Measurements from ENCODE around the gene COL25A1. TPM values are rescaled to one million over a fixed set of nuclear protein-coding genes. Genes with fewer than 3 reads are reported as not detected.
"Not testable (repeated sequence)": the region's sequence is repeated elsewhere in the genome, so short reads cannot be mapped to it uniquely, and the experiment has no call there.

Gene COL25A1
- total RNA-seq, 4 donors from 2014 or later, result 0.06 to 0.53 (median 0.23) TPM

DNA sequence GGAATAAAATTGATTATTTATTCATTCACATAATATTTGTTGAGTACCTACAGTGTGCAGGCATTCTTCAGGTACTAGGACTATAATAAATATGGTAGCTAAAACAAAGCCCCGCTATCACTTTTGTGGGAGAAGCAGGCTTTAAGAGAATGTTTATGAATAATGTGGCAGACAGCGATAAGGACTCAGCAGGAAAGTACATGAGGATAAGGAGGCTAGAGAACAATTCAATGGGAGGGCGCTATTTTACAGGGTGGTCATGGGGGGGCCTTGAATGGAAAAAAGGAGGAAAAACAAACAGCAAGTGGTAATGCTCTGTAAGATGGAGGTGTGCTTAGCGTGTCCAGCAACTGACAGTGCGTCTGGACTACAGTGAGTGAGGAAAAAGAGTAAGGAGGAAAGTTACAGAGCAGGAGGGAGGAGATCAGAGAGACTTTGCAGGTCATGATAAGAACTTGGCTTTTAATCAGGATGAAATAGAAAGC is 275.4 kb downstream of the COL25A1 start:
- DNase-seq, result no peak
- Histone ChIP-seq H3K4me3 (no peak overlapping the region), H3K27me3 (no peaks in the 10 kb centered on the region), H3K4me1 (no peaks in the 10 kb centered on the region), H3K36me3 (no peaks in the 10 kb centered on the region), H3K27ac (no peak overlapping the region), H3K9me3 (no peaks in the 10 kb centered on the region)
- WGBS, 2 donors, result 53 to 86% methylated on average over 5 of the region's 5 CpGs
- TF ChIP-seq, protein P1, sequence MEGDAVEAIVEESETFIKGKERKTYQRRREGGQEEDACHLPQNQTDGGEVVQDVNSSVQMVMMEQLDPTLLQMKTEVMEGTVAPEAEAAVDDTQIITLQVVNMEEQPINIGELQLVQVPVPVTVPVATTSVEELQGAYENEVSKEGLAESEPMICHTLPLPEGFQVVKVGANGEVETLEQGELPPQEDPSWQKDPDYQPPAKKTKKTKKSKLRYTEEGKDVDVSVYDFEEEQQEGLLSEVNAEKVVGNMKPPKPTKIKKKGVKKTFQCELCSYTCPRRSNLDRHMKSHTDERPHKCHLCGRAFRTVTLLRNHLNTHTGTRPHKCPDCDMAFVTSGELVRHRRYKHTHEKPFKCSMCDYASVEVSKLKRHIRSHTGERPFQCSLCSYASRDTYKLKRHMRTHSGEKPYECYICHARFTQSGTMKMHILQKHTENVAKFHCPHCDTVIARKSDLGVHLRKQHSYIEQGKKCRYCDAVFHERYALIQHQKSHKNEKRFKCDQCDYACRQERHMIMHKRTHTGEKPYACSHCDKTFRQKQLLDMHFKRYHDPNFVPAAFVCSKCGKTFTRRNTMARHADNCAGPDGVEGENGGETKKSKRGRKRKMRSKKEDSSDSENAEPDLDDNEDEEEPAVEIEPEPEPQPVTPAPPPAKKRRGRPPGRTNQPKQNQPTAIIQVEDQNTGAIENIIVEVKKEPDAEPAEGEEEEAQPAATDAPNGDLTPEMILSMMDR (IDR thresholded peaks at IDR 0.05), result no peak
- TF ChIP-seq POLR2A (IDR thresholded peaks at IDR 0.05), result no peak
- intact Hi-C loops (cut with DNase I), result no loop called here

DNA sequence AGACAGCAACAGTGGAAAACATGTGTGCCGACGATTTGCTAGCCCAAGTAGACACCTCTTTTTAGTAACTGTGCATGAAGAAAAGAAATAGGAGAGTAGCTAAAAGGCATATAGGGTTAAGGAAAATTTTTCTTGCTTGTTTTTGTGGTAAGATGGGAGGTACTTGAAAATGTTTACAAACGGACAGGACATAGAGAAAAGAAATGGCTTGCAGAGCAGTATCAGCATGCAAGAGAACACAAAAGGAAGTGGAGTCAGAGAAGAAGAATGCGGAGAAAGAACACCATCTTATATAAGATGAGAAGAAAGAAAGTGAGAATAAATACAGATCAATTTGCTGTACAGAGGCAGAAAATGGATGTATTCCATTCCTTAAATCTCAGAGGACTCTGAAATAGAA is 275.9 kb downstream of the COL25A1 start:
- Histone ChIP-seq H3K27ac (no peak overlapping the region), H3K9me3 (no peaks in the 10 kb centered on the region), H3K27me3 (no peaks in the 10 kb centered on the region), H3K4me1 (no peaks in the 10 kb centered on the region), H3K4me3 (no peak overlapping the region), H3K36me3 (no peaks in the 10 kb centered on the region)
- no peak for TF ChIP-seq POLR2A (IDR thresholded peaks at IDR 0.05)
- TF ChIP-seq, protein P1 (IDR thresholded peaks at IDR 0.05), result no peak
- no peak for DNase-seq
- intact Hi-C loops (cut with DNase I), result no loop called here
- 68 to 74% methylated on average over 4 of the region's 4 CpGs for WGBS, 2 donors

DNA sequence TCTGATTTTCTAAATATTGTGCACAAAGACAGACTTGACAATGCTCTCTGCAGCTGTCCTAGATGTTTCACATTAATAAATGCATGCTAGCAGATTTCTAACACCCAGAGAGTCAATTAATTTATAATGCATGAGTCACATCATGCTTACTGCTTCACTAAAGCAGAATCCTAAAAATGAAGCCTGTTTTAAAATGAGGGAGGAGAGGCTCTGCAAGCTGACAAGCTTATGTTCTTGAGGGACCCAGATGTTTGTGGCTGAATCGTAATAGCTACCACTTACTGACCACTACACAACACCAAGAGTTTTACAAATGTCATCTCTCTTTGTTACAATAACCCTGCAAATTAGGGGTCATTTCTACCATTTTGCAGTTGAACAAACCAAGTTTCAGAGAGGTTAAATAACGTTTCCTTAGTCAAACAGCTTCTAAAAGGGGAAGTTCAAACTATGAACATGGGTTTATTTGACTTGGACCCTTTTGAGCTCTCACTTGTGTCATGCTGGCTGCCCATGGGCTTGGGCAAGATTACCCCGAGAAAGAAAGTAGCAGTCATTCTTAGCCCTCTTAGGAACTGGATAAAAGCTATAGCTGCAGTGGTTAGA is 276.9 kb downstream of the COL25A1 start:
- no peaks in the 10 kb centered on the region for H3K36me3 ChIP-seq
- H3K27me3 ChIP-seq, result no peaks in the 10 kb centered on the region
- no peak overlapping the region for H3K4me3 ChIP-seq
- DNase-seq, result no peak
- H3K27ac ChIP-seq, result no peak overlapping the region
- 44 to 75% methylated on average over 3 of the region's 3 CpGs for WGBS, 2 donors
- H3K4me1 ChIP-seq, result no peaks in the 10 kb centered on the region
- intact Hi-C loops (cut with DNase I), result no loop called here
- H3K9me3 ChIP-seq, result no peaks in the 10 kb centered on the region
- TF ChIP-seq, protein P1 (IDR thresholded peaks at IDR 0.05), result no peak
- no peak for TF ChIP-seq POLR2A (IDR thresholded peaks at IDR 0.05)

- DNase-seq, result no peak
- WGBS, 2 donors, result 60 to 74% methylated on average over 1 of the region's 1 CpG
- intact Hi-C loops (cut with DNase I), result no loop called here
- H3K4me3 ChIP-seq, result no peak overlapping the region
- H3K36me3 ChIP-seq, result no peaks in the 10 kb centered on the region
- no peak for TF ChIP-seq POLR2A (IDR thresholded peaks at IDR 0.05)
- no peak overlapping the region for H3K27ac ChIP-seq
- H3K9me3 ChIP-seq, result no peaks in the 10 kb centered on the region
- H3K4me1 ChIP-seq, result no peaks in the 10 kb centered on the region
- no peaks in the 10 kb centered on the region for H3K27me3 ChIP-seq
These were observed 279.5 kb downstream of the COL25A1 start for GRCh38 chr4:109022961-109023360.

DNA sequence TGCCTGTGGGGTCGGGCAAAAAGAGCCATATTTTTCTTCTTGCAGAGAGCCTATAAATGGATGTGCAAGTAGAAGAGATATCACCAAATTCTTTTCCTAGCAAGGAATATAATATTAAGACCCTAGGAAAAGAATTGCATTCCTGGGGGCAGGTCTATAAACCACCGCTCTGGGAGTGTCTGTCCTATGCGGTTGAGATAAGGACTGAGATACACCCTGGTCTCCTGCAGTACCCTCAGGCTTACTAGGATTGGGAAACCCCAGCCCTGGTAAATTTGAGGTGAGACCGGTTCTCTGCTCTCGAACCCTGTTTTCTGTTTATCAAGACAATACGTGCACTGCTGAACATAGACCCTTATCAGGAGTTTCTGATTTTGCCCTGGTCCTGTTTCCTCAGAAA is 280.8 kb downstream of the COL25A1 start:
- H3K4me3 ChIP-seq; H3K27me3 ChIP-seq; H3K36me3 ChIP-seq; H3K9me3 ChIP-seq; intact Hi-C loops (cut with DNase I); H3K27ac ChIP-seq; H3K4me1 ChIP-seq; DNase-seq: not testable (repeated sequence)
- 90 to 93% methylated on average over 6 of the region's 6 CpGs for WGBS, 2 donors

GRCh38 chr4:109020861-109021260 is 281.6 kb downstream of the COL25A1 start:
- intact Hi-C loops (cut with DNase I), result no loop called here
- no peaks in the 10 kb centered on the region for H3K9me3 ChIP-seq
- 90 to 98% methylated on average over 4 of the region's 4 CpGs for WGBS, 2 donors
- no peaks in the 10 kb centered on the region for H3K27me3 ChIP-seq
- DNase-seq, result no peak
- no peak for TF ChIP-seq POLR2A (IDR thresholded peaks at IDR 0.05)
- TF ChIP-seq, protein P1 (IDR thresholded peaks at IDR 0.05), result no peak
- H3K4me3 ChIP-seq, result no peak overlapping the region
- no peaks in the 10 kb centered on the region for H3K36me3 ChIP-seq
- no peaks in the 10 kb centered on the region for H3K4me1 ChIP-seq
- H3K27ac ChIP-seq, result no peak overlapping the region
